ENCODE results near the gene GOLGA6C. TPM values are rescaled to one million over a fixed set of nuclear protein-coding genes. Genes with fewer than 3 reads are reported as not detected.
"Not testable (repeated sequence)": the region's sequence is repeated elsewhere in the genome, so short reads cannot be mapped to it uniquely, and the experiment has no call there.

The GOLGA6C gene
- total RNA-seq, 1 experiment from 2014 or later = not detected

- H3K36me3 Mint-ChIP-seq (ENCODE audit: insufficient read depth in 1 of 3, low read depth in 3 of 3); H2BK20ac ChIP-seq (ENCODE audit: low read depth, low read length, poor library complexity, severe bottlenecking); DNase-seq; H3K56ac ChIP-seq (ENCODE audit: insufficient read length, low read depth, low read length); H3K27me3 ChIP-seq (ENCODE audit: insufficient read depth, low read length); H4K91ac ChIP-seq (ENCODE audit: insufficient read length, low read depth, low read length); H4K8ac ChIP-seq (replicated peaks; ENCODE audit: insufficient read length, low read depth, low read length); H2BK12ac ChIP-seq (ENCODE audit: insufficient read length, low read depth, low read length); H2BK15ac ChIP-seq (ENCODE audit: low read depth, low read length); H3K27me3 Mint-ChIP-seq (ENCODE audit: low read depth); H3K4me2 ChIP-seq (ENCODE audit: insufficient read depth, insufficient read length, low read length); H3K79me1 ChIP-seq (ENCODE audit: insufficient read depth, low read depth, low read length, poor library complexity, severe bottlenecking); H3K9me3 ChIP-seq (ENCODE audit: control insufficient read depth, low read depth, low read length); H3K4me1 ChIP-seq (ENCODE audit: insufficient read depth, low read length); H3K9ac ChIP-seq (ENCODE audit: extremely low read depth, insufficient read length, low read length); H3K23ac ChIP-seq (ENCODE audit: insufficient read length, low read depth, low read length); H3K27ac ChIP-seq (ENCODE audit: insufficient read length, low read depth, low read length); H3K9me3 Mint-ChIP-seq; H3K4me3 Mint-ChIP-seq; H3K4ac ChIP-seq (ENCODE audit: low read depth, low read length); H4K20me1 ChIP-seq (ENCODE audit: control insufficient read depth, insufficient read depth, insufficient read length); H3K23me2 ChIP-seq (ENCODE audit: insufficient read length, low read depth, low read length, poor library complexity, severe bottlenecking); H3K4me1 Mint-ChIP-seq; H2BK120ac ChIP-seq (ENCODE audit: low read depth, low read length, poor library complexity, severe bottlenecking); H3K79me2 ChIP-seq (ENCODE audit: insufficient read depth, low read length); H4K5ac ChIP-seq (ENCODE audit: insufficient read length, low read depth, low read length); H2BK5ac ChIP-seq (ENCODE audit: insufficient read length, low read length); H3K14ac ChIP-seq (ENCODE audit: insufficient read depth, low read length); H3K18ac ChIP-seq (ENCODE audit: insufficient read length, low read depth, low read length); H3K27ac Mint-ChIP-seq; H3T11ph ChIP-seq (ENCODE audit: low read length); H2AFZ ChIP-seq (ENCODE audit: low read length); H2AK5ac ChIP-seq (ENCODE audit: insufficient read length, low read length): not testable (repeated sequence)
- WGBS (ENCODE audit: extremely low coverage, insufficient read length, low lambda C conversion rate) = no CpG with 5 or more reads among the region's 3 CpGs
These were observed 26.0 kb downstream of the GOLGA6C start for GRCh38 chr15:75284152-75284551.

- H3K79me1 ChIP-seq (ENCODE audit: insufficient read depth, low read depth, low read length, poor library complexity, severe bottlenecking); H3K18ac ChIP-seq (ENCODE audit: insufficient read length, low read depth, low read length); H2BK20ac ChIP-seq (ENCODE audit: low read depth, low read length, poor library complexity, severe bottlenecking); H2BK5ac ChIP-seq (ENCODE audit: insufficient read length, low read length); H4K20me1 ChIP-seq (ENCODE audit: control insufficient read depth, insufficient read depth, insufficient read length); H3K23ac ChIP-seq (ENCODE audit: insufficient read length, low read depth, low read length); H3K4me2 ChIP-seq (ENCODE audit: insufficient read depth, insufficient read length, low read length); H4K5ac ChIP-seq (ENCODE audit: insufficient read length, low read depth, low read length); H3K4me1 ChIP-seq (ENCODE audit: insufficient read depth, low read length); H4K8ac ChIP-seq (replicated peaks; ENCODE audit: insufficient read length, low read depth, low read length); H2AFZ ChIP-seq (ENCODE audit: low read length); H3K27me3 ChIP-seq (ENCODE audit: insufficient read depth, low read length); H3K23me2 ChIP-seq (ENCODE audit: insufficient read length, low read depth, low read length, poor library complexity, severe bottlenecking); H3K4me1 Mint-ChIP-seq; H3K36me3 Mint-ChIP-seq (ENCODE audit: insufficient read depth in 1 of 3, low read depth in 3 of 3); H3K27ac Mint-ChIP-seq; H2BK15ac ChIP-seq (ENCODE audit: low read depth, low read length); H3K27me3 Mint-ChIP-seq (ENCODE audit: low read depth); H3K27ac ChIP-seq (ENCODE audit: insufficient read length, low read depth, low read length); H2BK12ac ChIP-seq (ENCODE audit: insufficient read length, low read depth, low read length); H2AK5ac ChIP-seq (ENCODE audit: insufficient read length, low read length); H3K79me2 ChIP-seq (ENCODE audit: insufficient read depth, low read length); H3T11ph ChIP-seq (ENCODE audit: low read length); H3K9me3 Mint-ChIP-seq; H3K4me3 Mint-ChIP-seq; H4K91ac ChIP-seq (ENCODE audit: insufficient read length, low read depth, low read length); H3K9ac ChIP-seq (ENCODE audit: extremely low read depth, insufficient read length, low read length); H3K14ac ChIP-seq (ENCODE audit: insufficient read depth, low read length); DNase-seq; H3K4ac ChIP-seq (ENCODE audit: low read depth, low read length); H3K56ac ChIP-seq (ENCODE audit: insufficient read length, low read depth, low read length); H3K9me3 ChIP-seq (ENCODE audit: control insufficient read depth, low read depth, low read length); H2BK120ac ChIP-seq (ENCODE audit: low read depth, low read length, poor library complexity, severe bottlenecking): not testable (repeated sequence)
- no CpG with 5 or more reads among the region's 18 CpGs for WGBS (ENCODE audit: extremely low coverage, insufficient read length, low lambda C conversion rate)
These were observed 35.5 kb downstream of the GOLGA6C start for GRCh38 chr15:75293660-75294059.

All from H9 (cell line).